Measurements from ENCODE around the gene IGF1R. TPM values are rescaled to one million over a fixed set of nuclear protein-coding genes. Genes with fewer than 3 reads are reported as not detected.

The IGF1R gene
- total RNA-seq, 1 donor from 2014 or later, result 23.5 TPM

DNA sequence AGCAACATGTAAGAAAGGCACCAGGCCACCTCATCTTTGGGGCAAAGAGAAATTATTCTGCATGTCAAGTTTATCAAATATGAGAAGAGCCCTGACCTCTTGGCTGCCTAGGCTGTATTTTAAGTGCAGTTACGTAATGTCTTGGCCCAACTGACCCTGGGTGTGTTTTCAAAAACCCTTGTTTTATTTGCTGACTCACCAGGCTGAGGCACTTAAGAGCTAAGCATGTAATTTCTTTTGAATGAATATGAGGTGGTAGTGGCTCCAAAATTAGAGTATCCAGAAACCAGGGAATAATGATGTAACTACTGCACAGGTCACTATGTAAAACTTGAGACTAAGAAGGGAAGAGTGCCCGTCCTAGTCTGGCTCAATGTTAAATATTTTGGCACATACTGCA is 335.0 kb downstream of the IGF1R start:
- Histone ChIP-seq H3K27ac (no peak overlapping the region), H3K36me3 (no peaks in the 10 kb centered on the region), H3K4me3 (no peak overlapping the region), H3K27me3 (no peaks in the 10 kb centered on the region), H2AFZ (replicated peaks) (no peak overlapping the region), H3K4me2 (no peak overlapping the region), H3F3A (ENCODE audit: low read depth) (no peaks in the 10 kb centered on the region), H4K20me1 (ENCODE audit: low read depth) (no peaks in the 10 kb centered on the region), H3K4me1 (no peaks in the 10 kb centered on the region), H3K79me2 (ENCODE audit: low read depth) (no peaks in the 10 kb centered on the region), H3K9ac (no peak overlapping the region), H3K9me3 (ENCODE audit: low read depth) (no peaks in the 10 kb centered on the region)
- Mint-ChIP-seq H3K4me3 (no peak overlapping the region), H3K27me3 (ENCODE audit: insufficient read depth, low read depth) (peaks cover 10% of the 10 kb centered on the region), H3K36me3 (no peaks in the 10 kb centered on the region), H3K27ac (no peak overlapping the region), H3K4me1 (no peaks in the 10 kb centered on the region), H3K9me3 (peaks cover 16% of the 10 kb centered on the region)
- no peak for DNase-seq (ENCODE audit: low spot score)
- no peak for TF ChIP-seq EZH2 (IDR thresholded peaks at IDR 0.05)

DNA sequence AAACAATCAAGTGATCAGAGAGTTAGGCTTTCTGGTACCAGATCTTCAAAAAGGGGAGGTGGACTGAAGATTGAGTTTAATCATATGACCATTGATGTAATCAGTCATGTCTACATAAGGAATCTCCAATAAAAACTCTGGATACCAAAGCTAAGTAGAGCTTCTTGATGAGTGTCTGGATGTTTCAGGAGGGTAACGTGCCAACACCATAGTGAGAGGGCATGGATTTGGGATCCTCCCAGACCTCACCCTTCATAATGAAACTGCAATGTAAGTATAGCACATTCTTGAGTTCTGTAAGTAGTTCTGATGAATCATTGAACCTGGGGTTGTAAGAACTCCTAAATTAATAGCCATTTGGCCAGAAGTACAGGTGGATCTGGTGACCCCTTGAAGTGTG is 337.9 kb downstream of the IGF1R start:
- no peak overlapping the region for H3K27ac Mint-ChIP-seq
- Histone ChIP-seq H3K4me1 (no peaks in the 10 kb centered on the region), H3K27me3 (no peaks in the 10 kb centered on the region), H2AFZ (replicated peaks) (no peak overlapping the region), H3K27ac (no peak overlapping the region), H3K9ac (no peak overlapping the region), H3F3A (ENCODE audit: low read depth) (no peaks in the 10 kb centered on the region), H3K4me3 (no peak overlapping the region), H3K79me2 (ENCODE audit: low read depth) (no peaks in the 10 kb centered on the region), H4K20me1 (ENCODE audit: low read depth) (no peaks in the 10 kb centered on the region), H3K9me3 (ENCODE audit: low read depth) (no peaks in the 10 kb centered on the region), H3K4me2 (no peak overlapping the region), H3K36me3 (no peaks in the 10 kb centered on the region)
- DNase-seq (ENCODE audit: low spot score), result no peak
- peaks cover 7% of the 10 kb centered on the region for H3K27me3 Mint-ChIP-seq (ENCODE audit: insufficient read depth, low read depth)
- no peak overlapping the region for H3K4me3 Mint-ChIP-seq
- H3K36me3 Mint-ChIP-seq, result no peaks in the 10 kb centered on the region
- TF ChIP-seq, protein P1, sequence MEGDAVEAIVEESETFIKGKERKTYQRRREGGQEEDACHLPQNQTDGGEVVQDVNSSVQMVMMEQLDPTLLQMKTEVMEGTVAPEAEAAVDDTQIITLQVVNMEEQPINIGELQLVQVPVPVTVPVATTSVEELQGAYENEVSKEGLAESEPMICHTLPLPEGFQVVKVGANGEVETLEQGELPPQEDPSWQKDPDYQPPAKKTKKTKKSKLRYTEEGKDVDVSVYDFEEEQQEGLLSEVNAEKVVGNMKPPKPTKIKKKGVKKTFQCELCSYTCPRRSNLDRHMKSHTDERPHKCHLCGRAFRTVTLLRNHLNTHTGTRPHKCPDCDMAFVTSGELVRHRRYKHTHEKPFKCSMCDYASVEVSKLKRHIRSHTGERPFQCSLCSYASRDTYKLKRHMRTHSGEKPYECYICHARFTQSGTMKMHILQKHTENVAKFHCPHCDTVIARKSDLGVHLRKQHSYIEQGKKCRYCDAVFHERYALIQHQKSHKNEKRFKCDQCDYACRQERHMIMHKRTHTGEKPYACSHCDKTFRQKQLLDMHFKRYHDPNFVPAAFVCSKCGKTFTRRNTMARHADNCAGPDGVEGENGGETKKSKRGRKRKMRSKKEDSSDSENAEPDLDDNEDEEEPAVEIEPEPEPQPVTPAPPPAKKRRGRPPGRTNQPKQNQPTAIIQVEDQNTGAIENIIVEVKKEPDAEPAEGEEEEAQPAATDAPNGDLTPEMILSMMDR (IDR thresholded peaks at IDR 0.05), result no peak
- no peak for TF ChIP-seq EZH2 (IDR thresholded peaks at IDR 0.05)
- H3K4me1 Mint-ChIP-seq, result no peaks in the 10 kb centered on the region
- H3K9me3 Mint-ChIP-seq, result peaks cover 16% of the 10 kb centered on the region

DNA sequence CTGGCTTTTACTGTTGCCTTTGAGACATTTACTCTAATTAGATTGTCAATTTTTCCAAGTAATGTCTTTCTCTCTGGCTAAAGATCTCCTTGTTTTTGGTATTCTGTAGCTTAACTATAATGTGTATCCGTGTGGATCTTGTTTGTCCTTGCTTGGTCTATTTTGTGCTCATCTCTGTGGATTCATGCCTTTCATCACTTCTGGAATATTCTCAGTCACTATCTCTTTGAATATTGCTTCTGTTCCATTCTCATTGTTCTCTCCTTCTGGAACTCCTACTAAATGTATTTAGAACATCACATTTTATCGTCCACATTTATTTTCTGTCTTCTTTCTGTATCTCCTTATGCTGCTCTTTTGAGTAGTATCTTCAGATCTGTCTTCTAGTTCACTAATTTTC is 346.6 kb downstream of the IGF1R start:
- Histone ChIP-seq H3K4me1 (peaks cover 7% of the 10 kb centered on the region), H3K79me2 (ENCODE audit: low read depth) (no peaks in the 10 kb centered on the region), H3K27me3 (no peaks in the 10 kb centered on the region), H3F3A (ENCODE audit: low read depth) (no peaks in the 10 kb centered on the region), H3K36me3 (no peaks in the 10 kb centered on the region), H3K9ac (no peak overlapping the region), H4K20me1 (ENCODE audit: low read depth) (no peaks in the 10 kb centered on the region), H2AFZ (replicated peaks) (no peak overlapping the region), H3K27ac (no peak overlapping the region), H3K9me3 (ENCODE audit: low read depth) (no peaks in the 10 kb centered on the region), H3K4me3 (no peak overlapping the region), H3K4me2 (no peak overlapping the region)
- H3K4me1 Mint-ChIP-seq, result peaks cover 3% of the 10 kb centered on the region
- H3K4me3 Mint-ChIP-seq, result no peak overlapping the region
- TF ChIP-seq EZH2 (IDR thresholded peaks at IDR 0.05) (no peak), EZH2phosphoT487 (IDR thresholded peaks at IDR 0.05) (no peak)
- TF ChIP-seq, protein P1 (IDR thresholded peaks at IDR 0.05), result no peak
- no peak for DNase-seq (ENCODE audit: low spot score)
- H3K9me3 Mint-ChIP-seq, result peaks cover 13% of the 10 kb centered on the region
- H3K36me3 Mint-ChIP-seq, result peaks cover 1% of the 10 kb centered on the region
- H3K27me3 Mint-ChIP-seq (ENCODE audit: insufficient read depth, low read depth), result peaks cover 2% of the 10 kb centered on the region
- no peak overlapping the region for H3K27ac Mint-ChIP-seq

DNA sequence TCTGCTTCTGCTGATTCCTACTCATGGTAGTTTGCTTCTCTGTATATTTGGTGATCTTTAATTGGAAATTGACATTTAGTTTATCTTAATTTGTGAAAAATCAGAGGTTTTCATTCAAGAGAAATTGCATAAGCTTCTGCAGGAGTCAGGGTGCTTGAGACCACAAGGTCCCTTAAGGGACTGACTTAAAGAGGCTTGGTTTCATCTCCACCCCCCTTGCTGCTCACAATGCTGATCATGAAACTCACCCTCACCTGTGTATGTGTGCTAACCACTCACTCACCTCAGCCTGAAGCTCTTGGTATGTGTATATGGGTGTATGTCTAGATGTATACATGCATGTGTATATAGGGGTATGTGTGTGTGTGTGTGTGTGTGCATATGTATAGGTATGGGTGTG is 347.8 kb downstream of the IGF1R start:
- Mint-ChIP-seq H3K4me1 (peaks cover 3% of the 10 kb centered on the region), H3K4me3 (no peak overlapping the region), H3K27me3 (ENCODE audit: insufficient read depth, low read depth) (peaks cover 2% of the 10 kb centered on the region), H3K27ac (no peak overlapping the region), H3K36me3 (peaks cover 1% of the 10 kb centered on the region), H3K9me3 (peaks cover 15% of the 10 kb centered on the region)
- no peak overlapping the region for H3K4me2 ChIP-seq
- H3K9ac ChIP-seq, result no peak overlapping the region
- no peak overlapping the region for H3K27ac ChIP-seq
- H2AFZ ChIP-seq (replicated peaks), result no peak overlapping the region
- DNase-seq (ENCODE audit: low spot score), result no peak
- TF ChIP-seq EZH2phosphoT487 (IDR thresholded peaks at IDR 0.05) (no peak), EZH2 (IDR thresholded peaks at IDR 0.05) (no peak)
- no peaks in the 10 kb centered on the region for H3K27me3 ChIP-seq
- peaks cover 7% of the 10 kb centered on the region for H3K4me1 ChIP-seq
- no peak overlapping the region for H3K4me3 ChIP-seq
- H3K36me3 ChIP-seq, result no peaks in the 10 kb centered on the region
- no peaks in the 10 kb centered on the region for H3K79me2 ChIP-seq (ENCODE audit: low read depth)
- no peaks in the 10 kb centered on the region for H3K9me3 ChIP-seq (ENCODE audit: low read depth)
- no peaks in the 10 kb centered on the region for H4K20me1 ChIP-seq (ENCODE audit: low read depth)
- H3F3A ChIP-seq (ENCODE audit: low read depth), result no peaks in the 10 kb centered on the region

All from neural progenitor cell (in vitro differentiated cells).